Tibial nerve (tissue), 3 donors: Measurements from ENCODE around the gene TLN1.

ENCODE experiments used
- CTCF ChIP-seq, 5 experiments: fragments of 200-600 bp in 3 of 5; fragments of 450-650 bp in 2 of 5; sonication (generic) in 3 of 5; IDR thresholded peaks; one replicate each; pipeline ENCODE4 v1.5.1; 2016 to 2019; ENCODE audit warnings: antibody characterized with exemption in 5 of 5, mild to moderate bottlenecking in 3 of 5, moderate library complexity in 2 of 5
- POLR2A ChIP-seq, 2 donors: fragments of 450-650 bp; IDR thresholded peaks; one replicate each; pipeline ENCODE4 v1.6.1; 2017; ENCODE audit warnings: antibody characterized with exemption in 2 of 2, mild to moderate bottlenecking in 2 of 2, moderate library complexity in 2 of 2

DNA sequence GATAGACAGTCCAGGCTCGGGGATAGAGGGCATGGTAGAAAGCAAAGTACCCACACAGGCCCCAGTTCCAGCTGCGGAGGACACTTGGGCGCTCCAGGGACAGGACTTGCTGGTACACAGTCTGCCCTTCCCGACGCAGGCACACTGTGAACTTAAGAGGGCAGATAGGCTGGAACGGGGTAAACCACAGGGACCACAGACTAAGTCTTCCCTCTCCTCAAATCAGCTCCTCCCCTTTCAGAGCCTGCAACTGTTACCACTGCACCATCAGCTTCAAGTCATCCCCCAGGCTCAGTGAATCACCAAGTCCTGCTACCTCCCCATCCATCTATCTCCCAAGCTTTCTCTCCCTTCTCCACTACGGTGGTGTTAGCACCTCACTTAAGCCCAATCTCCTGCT, 9.7 kb upstream of the TLN1 start:
- TF ChIP-seq POLR2A (IDR thresholded peaks at IDR 0.05) (no peak), CTCF (IDR thresholded peaks at IDR 0.05) (no peak)
